ENCODE results near the gene C4orf50. TPM values are rescaled to one million over a fixed set of nuclear protein-coding genes. Genes with fewer than 3 reads are reported as not detected.
"Not testable (repeated sequence)": the region's sequence is repeated elsewhere in the genome, so short reads cannot be mapped to it uniquely, and the experiment has no call there.

Gene C4orf50
- total and polyA plus RNA-seq, 4 donors, result under 0.01 to 0.17 TPM; not detected in 2

- WGBS, result 83% methylated on average over 23 of the region's 23 CpGs
These were observed 24.1 kb downstream of the C4orf50 start for GRCh38 chr4:5993876-5994811.

GRCh38 chr4:5993346-5993745 is 24.9 kb downstream of the C4orf50 start:
- not testable (repeated sequence) for DNase-seq (ENCODE audit: low spot score); H3K4me1 ChIP-seq (ENCODE audit: control insufficient read depth in 4 of 4, insufficient read depth in 4 of 4, low read length in 3 of 4); H3K9ac ChIP-seq (ENCODE audit: low read depth in 1 of 2, low read length in 2 of 2); H3K27me3 ChIP-seq (ENCODE audit: control insufficient read depth in 4 of 4, insufficient read depth in 4 of 4, low read length in 3 of 4); H3K4me3 ChIP-seq (ENCODE audit: low read depth in 1 of 3, low read length in 3 of 3); H3K36me3 ChIP-seq (ENCODE audit: control insufficient read depth in 4 of 4, insufficient read depth in 3 of 4, low read depth in 1 of 4, low read length in 3 of 4); H3K9me3 ChIP-seq (ENCODE audit: control insufficient read depth in 4 of 4, low read length in 3 of 4); H3K27ac ChIP-seq (ENCODE audit: low read depth in 1 of 2, low read length in 2 of 2)
- WGBS, result 76% methylated on average over 9 of the region's 9 CpGs

More at GRCh38 chr4:5993876-5994811, 24.1 kb downstream of the C4orf50 start:
- Histone ChIP-seq H3K27ac (ENCODE audit: low read depth in 1 of 2, low read length in 2 of 2) (no peak overlapping the region), H3K27me3 (ENCODE audit: control insufficient read depth in 4 of 4, insufficient read depth in 4 of 4, low read length in 3 of 4) (no peaks in the 10 kb centered on the region), H3K9me3 (ENCODE audit: control insufficient read depth in 4 of 4, low read length in 3 of 4) (no peaks in the 10 kb centered on the region), H3K4me1 (ENCODE audit: control insufficient read depth in 4 of 4, insufficient read depth in 4 of 4, low read length in 3 of 4) (no peaks in the 10 kb centered on the region), H3K9ac (ENCODE audit: low read depth in 1 of 2, low read length in 2 of 2) (no peak overlapping the region), H3K36me3 (ENCODE audit: control insufficient read depth in 4 of 4, insufficient read depth in 3 of 4, low read depth in 1 of 4, low read length in 3 of 4) (no peaks in the 10 kb centered on the region), H3K4me3 (ENCODE audit: low read depth in 1 of 3, low read length in 3 of 3) (no peak overlapping the region)
- DNase-seq (ENCODE audit: low spot score), result no peak
- TF ChIP-seq GABPA (IDR thresholded peaks at IDR 0.05 in 1 of 2, conservative IDR thresholded peaks at IDR 0.05 in 1 of 2), result no peak
- no peak for TF ChIP-seq HNF4A (conservative IDR thresholded peaks at IDR 0.05)

GRCh38 chr4:5992828-5993321 is 25.4 kb downstream of the C4orf50 start:
- no peak overlapping the region for H3K27ac ChIP-seq (ENCODE audit: low read depth in 1 of 2, low read length in 2 of 2)
- DNase-seq (ENCODE audit: low spot score), result no peak
- H3K27me3 ChIP-seq (ENCODE audit: control insufficient read depth in 4 of 4, insufficient read depth in 4 of 4, low read length in 3 of 4), result peaks cover 0 to 2% (median 0%) of the 10 kb centered on the region in 4 donors
- H3K4me1 ChIP-seq (ENCODE audit: control insufficient read depth in 4 of 4, insufficient read depth in 4 of 4, low read length in 3 of 4), result no peaks in the 10 kb centered on the region
- TF ChIP-seq GABPA (IDR thresholded peaks at IDR 0.05 in 1 of 2, conservative IDR thresholded peaks at IDR 0.05 in 1 of 2), result no peak
- no peak for TF ChIP-seq RXRA (IDR thresholded peaks at IDR 0.05)
- no peak for TF ChIP-seq FOXA2 (IDR thresholded peaks at IDR 0.05)
- no peak for TF ChIP-seq TAF1 (conservative IDR thresholded peaks at IDR 0.05)
- no peak for TF ChIP-seq ATF3 (IDR thresholded peaks at IDR 0.05)
- no peak for TF ChIP-seq REST (IDR thresholded peaks at IDR 0.05)
- TF ChIP-seq NR2F2 (IDR thresholded peaks at IDR 0.05), result no peak
- TF ChIP-seq HNF4G (IDR thresholded peaks at IDR 0.05), result no peak
- TF ChIP-seq JUND (IDR thresholded peaks at IDR 0.05), result no peak
- TF ChIP-seq FOXA1 (IDR thresholded peaks at IDR 0.05), result no peak
- no peak for TF ChIP-seq RAD21 (IDR thresholded peaks at IDR 0.05)
- no peak for TF ChIP-seq ZBTB33 (IDR thresholded peaks at IDR 0.05)
- TF ChIP-seq HNF4A (conservative IDR thresholded peaks at IDR 0.05), result no peak
- no peaks in the 10 kb centered on the region for H3K9me3 ChIP-seq (ENCODE audit: control insufficient read depth in 4 of 4, low read length in 3 of 4)
- no peak overlapping the region for H3K9ac ChIP-seq (ENCODE audit: low read depth in 1 of 2, low read length in 2 of 2)
- no peaks in the 10 kb centered on the region for H3K36me3 ChIP-seq (ENCODE audit: control insufficient read depth in 4 of 4, insufficient read depth in 3 of 4, low read depth in 1 of 4, low read length in 3 of 4)
- H3K4me3 ChIP-seq (ENCODE audit: low read depth in 1 of 3, low read length in 3 of 3), result no peak overlapping the region
- WGBS, result 77% methylated on average over 11 of the region's 11 CpGs
